Vagina (tissue), 2 donors: ENCODE data around the gene OPTC. TPM values are rescaled to one million over a fixed set of nuclear protein-coding genes. Genes with fewer than 3 reads are reported as not detected.

Experiments
- DNase-seq, 2 donors: peaks; one replicate each; pipeline ENCODE4 v3.0.0-alpha.2; 2017; ENCODE audit errors: extremely low spot score in 2 of 2
- H3K27ac ChIP-seq: fragments of 200-600 bp; sonication (generic); one replicate; pipeline ENCODE4 v1.5.1; 2019
- H3K27me3 ChIP-seq: fragments of 200-600 bp; sonication (generic); one replicate; pipeline ENCODE4 v1.5.1; 2019
- H3K36me3 ChIP-seq, 2 donors: fragments of 200-600 bp; sonication (generic); one replicate each; pipeline ENCODE4 v1.5.1; 2017 to 2019
- H3K4me1 ChIP-seq: fragments of 200-600 bp; sonication (generic); one replicate; pipeline ENCODE4 v1.5.1; 2019
- H3K4me3 ChIP-seq, 2 donors: fragments of 200-600 bp; sonication (generic); 1 replicate in 1 of 2; 2 replicates in 1 of 2; pipeline ENCODE4 v1.5.1; 2016 to 2019
- H3K9me3 ChIP-seq: fragments of 200-600 bp; sonication (generic); one replicate; pipeline ENCODE4 v1.5.1; 2019
- POLR2A ChIP-seq, 2 donors: fragments of 450-650 bp; IDR thresholded peaks; one replicate each; pipeline ENCODE4 v1.6.1; 2017; ENCODE audit warnings: antibody characterized with exemption in 2 of 2, mild to moderate bottlenecking in 2 of 2, moderate library complexity in 2 of 2
- POLR2AphosphoS5 ChIP-seq, 2 donors: sonication (generic); formaldehyde crosslinking; IDR thresholded peaks; one replicate each; pipeline ENCODE4 v1.9.0; 2017; ENCODE audit warnings: antibody characterized with exemption in 2 of 2, mild to moderate bottlenecking in 2 of 2, low read depth in 1 of 2; ENCODE audit not compliant: insufficient read depth in 1 of 2
- intact Hi-C: fragments of 100-400 bp; cut with DNase I; formaldehyde crosslinking; loops from one replicate; pipeline ENCODE4 v1.15.1; 2023
- total RNA-seq: library from RNA; depleted of rRNA; stranded (reverse); fragments of >200 nt; gene quantifications from one replicate; pipeline ENCODE4 v1.2.3, GENCODE V29; 2016
- TF ChIP-seq, protein P1 (sequence below), 3 experiments: fragments of 450-650 bp in 2 of 3; fragments of 200-600 bp in 1 of 3; sonication (generic) in 1 of 3; IDR thresholded peaks; one replicate each; pipeline ENCODE4 v1.5.1; 2017 to 2019; ENCODE audit warnings: antibody characterized with exemption in 3 of 3, mild to moderate bottlenecking in 2 of 3, moderate library complexity in 2 of 3

Gene OPTC
- total RNA-seq, 1 donor from 2014 or later, result not detected

DNA sequence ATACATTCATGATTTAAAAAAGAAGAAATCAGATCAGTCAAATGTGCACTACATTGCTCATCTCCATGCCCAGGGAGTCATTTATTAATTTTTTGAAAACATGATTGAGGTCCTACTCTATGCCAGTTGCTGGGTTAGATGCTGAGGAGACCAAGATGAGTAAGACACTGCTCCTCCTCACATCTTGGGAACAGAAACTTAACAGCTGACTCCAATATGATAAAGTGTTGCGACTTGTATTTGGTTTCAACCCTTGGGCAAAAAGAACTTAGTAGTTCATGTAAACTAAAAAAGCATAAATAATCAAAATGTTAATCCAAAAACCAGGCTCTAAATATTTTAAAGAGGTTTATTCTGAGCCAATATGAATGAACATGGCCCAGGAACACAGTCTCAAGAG, 56.9 kb downstream of the OPTC start:
- TF ChIP-seq POLR2AphosphoS5 (IDR thresholded peaks at IDR 0.05; ENCODE audit: insufficient read depth in 1 of 2, low read depth in 1 of 2) (no peak), POLR2A (IDR thresholded peaks at IDR 0.05) (no peak)
- TF ChIP-seq, protein P1, sequence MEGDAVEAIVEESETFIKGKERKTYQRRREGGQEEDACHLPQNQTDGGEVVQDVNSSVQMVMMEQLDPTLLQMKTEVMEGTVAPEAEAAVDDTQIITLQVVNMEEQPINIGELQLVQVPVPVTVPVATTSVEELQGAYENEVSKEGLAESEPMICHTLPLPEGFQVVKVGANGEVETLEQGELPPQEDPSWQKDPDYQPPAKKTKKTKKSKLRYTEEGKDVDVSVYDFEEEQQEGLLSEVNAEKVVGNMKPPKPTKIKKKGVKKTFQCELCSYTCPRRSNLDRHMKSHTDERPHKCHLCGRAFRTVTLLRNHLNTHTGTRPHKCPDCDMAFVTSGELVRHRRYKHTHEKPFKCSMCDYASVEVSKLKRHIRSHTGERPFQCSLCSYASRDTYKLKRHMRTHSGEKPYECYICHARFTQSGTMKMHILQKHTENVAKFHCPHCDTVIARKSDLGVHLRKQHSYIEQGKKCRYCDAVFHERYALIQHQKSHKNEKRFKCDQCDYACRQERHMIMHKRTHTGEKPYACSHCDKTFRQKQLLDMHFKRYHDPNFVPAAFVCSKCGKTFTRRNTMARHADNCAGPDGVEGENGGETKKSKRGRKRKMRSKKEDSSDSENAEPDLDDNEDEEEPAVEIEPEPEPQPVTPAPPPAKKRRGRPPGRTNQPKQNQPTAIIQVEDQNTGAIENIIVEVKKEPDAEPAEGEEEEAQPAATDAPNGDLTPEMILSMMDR (IDR thresholded peaks at IDR 0.05), result no peak
- no peak for DNase-seq
- peaks cover 29% of the 10 kb centered on the region for H3K4me1 ChIP-seq
- H3K27me3 ChIP-seq, result no peaks in the 10 kb centered on the region
- H3K9me3 ChIP-seq, result no peaks in the 10 kb centered on the region
- H3K27ac ChIP-seq, result no peak overlapping the region
- H3K4me3 ChIP-seq, result no peak overlapping the region
- intact Hi-C loops, result no loop called here
- H3K36me3 ChIP-seq, result no peaks in the 10 kb centered on the region

DNA sequence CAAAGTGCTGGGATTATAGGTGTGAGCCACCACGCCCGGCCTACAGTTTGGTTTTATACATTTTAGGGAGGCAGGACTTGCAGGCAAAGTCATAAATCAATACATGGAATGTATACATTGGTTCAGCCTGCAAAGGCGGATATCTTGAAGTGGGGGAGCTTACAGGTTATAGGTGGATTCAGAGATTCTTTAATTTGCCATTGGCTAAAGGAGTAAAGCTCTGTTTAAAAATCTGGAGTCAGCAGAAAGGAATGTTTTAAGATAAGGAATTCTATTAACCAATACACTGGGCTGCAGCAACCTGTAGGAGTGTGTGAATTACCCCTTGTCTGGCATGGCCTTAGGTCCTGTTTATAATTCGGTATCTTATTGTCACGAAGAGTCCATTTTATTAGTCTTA, 57.6 kb downstream of the OPTC start:
- DNase-seq, result no peak
- intact Hi-C loops, result no loop called here
- no peaks in the 10 kb centered on the region for H3K9me3 ChIP-seq
- H3K4me3 ChIP-seq, result no peak overlapping the region
- no peaks in the 10 kb centered on the region for H3K27me3 ChIP-seq
- TF ChIP-seq, protein P1 (IDR thresholded peaks at IDR 0.05), result no peak
- TF ChIP-seq POLR2AphosphoS5 (IDR thresholded peaks at IDR 0.05; ENCODE audit: insufficient read depth in 1 of 2, low read depth in 1 of 2) (no peak), POLR2A (IDR thresholded peaks at IDR 0.05) (no peak)
- H3K4me1 ChIP-seq, result peaks cover 36% of the 10 kb centered on the region
- H3K36me3 ChIP-seq, result no peaks in the 10 kb centered on the region
- H3K27ac ChIP-seq, result no peak overlapping the region

DNA sequence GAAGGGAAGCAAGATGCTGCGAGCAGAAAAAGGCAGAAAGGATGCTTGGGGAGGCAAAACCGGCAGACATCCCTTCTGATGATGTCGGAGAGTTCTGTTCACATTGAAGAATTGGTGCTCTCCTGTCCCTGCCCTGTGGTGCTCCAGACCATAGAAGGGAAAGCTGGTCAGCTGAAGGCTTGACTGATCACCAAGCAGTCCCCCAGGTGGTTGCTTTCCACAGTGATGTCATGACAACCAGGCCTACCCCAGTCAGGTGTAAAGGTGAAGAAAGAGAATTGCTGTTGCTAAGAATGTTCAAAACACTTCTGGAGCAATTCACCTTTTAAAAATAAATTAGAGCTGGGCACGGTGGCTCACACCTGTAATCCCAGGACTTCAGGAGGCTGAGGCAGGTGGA, 59.5 kb downstream of the OPTC start:
- H3K27ac ChIP-seq, result no peak overlapping the region
- peaks cover 45% of the 10 kb centered on the region for H3K4me1 ChIP-seq
- H3K4me3 ChIP-seq, result no peak overlapping the region
- H3K9me3 ChIP-seq, result no peaks in the 10 kb centered on the region
- no peaks in the 10 kb centered on the region for H3K36me3 ChIP-seq
- no peak for TF ChIP-seq POLR2A (IDR thresholded peaks at IDR 0.05)
- TF ChIP-seq, protein P1 (IDR thresholded peaks at IDR 0.05), result no peak
- no peak for TF ChIP-seq POLR2AphosphoS5 (IDR thresholded peaks at IDR 0.05; ENCODE audit: insufficient read depth in 1 of 2, low read depth in 1 of 2)
- no peak for DNase-seq
- H3K27me3 ChIP-seq, result no peaks in the 10 kb centered on the region
- intact Hi-C loops, result no loop called here

DNA sequence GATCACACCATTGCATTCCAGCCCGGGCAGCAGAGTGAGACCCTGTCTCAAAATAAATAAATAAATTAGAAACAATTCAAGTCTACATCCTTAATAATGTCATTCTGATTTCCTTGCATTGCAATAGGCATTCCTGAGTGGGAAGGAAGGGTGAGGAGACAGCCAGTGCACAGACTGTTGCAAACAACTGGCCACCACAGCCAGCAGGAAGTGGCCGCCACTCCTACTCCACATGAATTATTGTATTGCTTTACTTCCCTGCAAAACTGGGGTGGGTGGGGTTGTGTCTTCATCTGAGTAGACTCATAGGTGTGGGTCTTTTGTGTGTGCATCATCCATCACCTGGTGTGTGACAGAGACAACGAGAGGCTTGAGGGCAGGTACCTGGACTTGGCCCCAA, 60.1 kb downstream of the OPTC start:
- peaks cover 50% of the 10 kb centered on the region for H3K4me1 ChIP-seq
- TF ChIP-seq POLR2A (IDR thresholded peaks at IDR 0.05), result no peak
- no peaks in the 10 kb centered on the region for H3K27me3 ChIP-seq
- no peaks in the 10 kb centered on the region for H3K9me3 ChIP-seq
- DNase-seq, result no peak
- H3K36me3 ChIP-seq, result no peaks in the 10 kb centered on the region
- intact Hi-C loops, result no loop called here
- no peak overlapping the region for H3K4me3 ChIP-seq
- peak overlapping the region; percentile 91 for H3K27ac ChIP-seq

DNA sequence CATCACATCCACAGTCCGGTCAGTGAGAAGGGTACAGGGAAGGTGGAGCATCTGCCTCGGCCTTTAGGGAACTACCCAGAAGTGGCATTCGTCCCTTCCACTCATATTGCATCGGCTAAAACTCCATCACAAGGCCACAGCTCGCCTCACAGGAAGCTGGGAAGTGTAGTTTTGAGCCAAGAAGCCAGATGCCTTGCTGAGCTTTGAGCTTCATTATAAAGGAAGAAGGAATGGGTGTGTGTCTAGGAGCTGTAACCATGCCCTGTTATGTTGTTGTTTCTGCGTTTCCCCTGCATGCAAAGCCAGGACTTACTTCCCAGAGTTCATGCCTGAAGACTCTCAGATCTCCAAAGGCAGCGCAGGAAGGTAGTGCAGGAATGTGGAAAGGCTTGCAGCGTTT, 61.1 kb downstream of the OPTC start:
- H3K36me3 ChIP-seq, result no peaks in the 10 kb centered on the region
- peak overlapping the region; percentile 91 for H3K27ac ChIP-seq
- TF ChIP-seq POLR2A (IDR thresholded peaks at IDR 0.05) (no peak), POLR2AphosphoS5 (IDR thresholded peaks at IDR 0.05; ENCODE audit: insufficient read depth in 1 of 2, low read depth in 1 of 2) (no peak)
- TF ChIP-seq, protein P1 (IDR thresholded peaks at IDR 0.05), result no peak
- peaks cover 56% of the 10 kb centered on the region for H3K4me1 ChIP-seq
- no peaks in the 10 kb centered on the region for H3K27me3 ChIP-seq
- intact Hi-C loops, result loop anchor here (5.0 kb wide), 3 partner anchors 48 to 137 kb away; partner anchors contain the start of gene ATP2B4
- no peaks in the 10 kb centered on the region for H3K9me3 ChIP-seq
- no peak overlapping the region for H3K4me3 ChIP-seq
- no peak for DNase-seq
